HL-60 (cell line): ENCODE results near the gene SPHKAP.

Experiments used
- DNase-seq, 2 experiments: peaks; one replicate each; pipeline ENCODE4 v3.0.0-alpha.2; 2010 to 2020; ENCODE audit warnings: low read depth in 1 of 2, low spot score in 1 of 2
- H3K27ac ChIP-seq: fragments of 250-450 bp; sonication (Bioruptor Pico); replicated peaks from 2 replicates; pipeline ENCODE4 v1.5.1; 2020; ENCODE audit warnings: mild to moderate bottlenecking, moderate library complexity
- H3K27me3 ChIP-seq: fragments of 250-450 bp; sonication (Bioruptor Pico); 2 replicates; pipeline ENCODE4 v1.5.1; 2021; ENCODE audit warnings: mild to moderate bottlenecking, moderate library complexity; ENCODE audit not compliant: insufficient read depth, poor library complexity, severe bottlenecking
- H3K4me3 ChIP-seq: replicated peaks from 2 replicates; pipeline ENCODE4 v1.5.1; 2011; ENCODE audit warnings: mild to moderate bottlenecking, control low read depth, low read length; ENCODE audit not compliant: insufficient read depth
- GABPA ChIP-seq: IDR thresholded peaks from 2 replicates; pipeline ENCODE4 v1.6.1; 2012; ENCODE audit warnings: low read depth
- POLR2AphosphoS5 ChIP-seq: IDR thresholded peaks from 2 replicates; pipeline ENCODE4 v1.6.1; 2012; ENCODE audit warnings: low read depth
- SPI1 ChIP-seq: IDR thresholded peaks from 2 replicates; pipeline ENCODE4 v1.6.1; 2012; ENCODE audit warnings: low read depth, mild to moderate bottlenecking, borderline replicate concordance
- TF ChIP-seq, protein P1 (sequence below): IDR thresholded peaks from 2 replicates; pipeline ENCODE4 v1.6.1; 2012; ENCODE audit warnings: low read depth; ENCODE audit not compliant: insufficient replicate concordance
- TF ChIP-seq, protein P2 (sequence below): IDR thresholded peaks from one replicate; pipeline ENCODE4 v1.5.1; 2011; ENCODE audit warnings: low read length, control low read depth, inconsistent platforms; ENCODE audit not compliant: insufficient read depth

SPHKAP gene

DNA sequence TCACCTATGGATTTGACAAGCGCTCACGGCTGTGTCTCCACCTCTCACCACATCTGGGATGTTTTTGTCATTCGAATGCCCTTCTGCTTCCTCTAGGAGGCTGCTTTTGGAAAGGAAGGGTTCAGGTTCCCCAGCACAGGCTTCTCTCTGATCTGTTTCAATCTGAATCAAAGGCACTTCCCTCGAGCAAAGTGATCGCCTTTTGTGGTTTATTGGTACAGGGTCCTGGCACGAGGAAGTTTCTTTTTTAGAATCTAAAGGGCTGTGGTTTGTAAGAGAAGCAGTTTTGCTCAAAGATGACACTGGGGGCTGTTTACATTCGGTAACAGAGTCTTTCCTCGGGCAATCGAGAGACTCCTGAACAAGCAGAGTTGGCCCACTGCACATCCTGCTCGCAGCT lies 165.1 kb downstream of the SPHKAP start:
- Histone ChIP-seq H3K4me3 (no peak overlapping the region), H3K27me3 (no peaks in the 10 kb centered on the region), H3K27ac (no peak overlapping the region)
- no peak for DNase-seq
- TF ChIP-seq, protein P1, sequence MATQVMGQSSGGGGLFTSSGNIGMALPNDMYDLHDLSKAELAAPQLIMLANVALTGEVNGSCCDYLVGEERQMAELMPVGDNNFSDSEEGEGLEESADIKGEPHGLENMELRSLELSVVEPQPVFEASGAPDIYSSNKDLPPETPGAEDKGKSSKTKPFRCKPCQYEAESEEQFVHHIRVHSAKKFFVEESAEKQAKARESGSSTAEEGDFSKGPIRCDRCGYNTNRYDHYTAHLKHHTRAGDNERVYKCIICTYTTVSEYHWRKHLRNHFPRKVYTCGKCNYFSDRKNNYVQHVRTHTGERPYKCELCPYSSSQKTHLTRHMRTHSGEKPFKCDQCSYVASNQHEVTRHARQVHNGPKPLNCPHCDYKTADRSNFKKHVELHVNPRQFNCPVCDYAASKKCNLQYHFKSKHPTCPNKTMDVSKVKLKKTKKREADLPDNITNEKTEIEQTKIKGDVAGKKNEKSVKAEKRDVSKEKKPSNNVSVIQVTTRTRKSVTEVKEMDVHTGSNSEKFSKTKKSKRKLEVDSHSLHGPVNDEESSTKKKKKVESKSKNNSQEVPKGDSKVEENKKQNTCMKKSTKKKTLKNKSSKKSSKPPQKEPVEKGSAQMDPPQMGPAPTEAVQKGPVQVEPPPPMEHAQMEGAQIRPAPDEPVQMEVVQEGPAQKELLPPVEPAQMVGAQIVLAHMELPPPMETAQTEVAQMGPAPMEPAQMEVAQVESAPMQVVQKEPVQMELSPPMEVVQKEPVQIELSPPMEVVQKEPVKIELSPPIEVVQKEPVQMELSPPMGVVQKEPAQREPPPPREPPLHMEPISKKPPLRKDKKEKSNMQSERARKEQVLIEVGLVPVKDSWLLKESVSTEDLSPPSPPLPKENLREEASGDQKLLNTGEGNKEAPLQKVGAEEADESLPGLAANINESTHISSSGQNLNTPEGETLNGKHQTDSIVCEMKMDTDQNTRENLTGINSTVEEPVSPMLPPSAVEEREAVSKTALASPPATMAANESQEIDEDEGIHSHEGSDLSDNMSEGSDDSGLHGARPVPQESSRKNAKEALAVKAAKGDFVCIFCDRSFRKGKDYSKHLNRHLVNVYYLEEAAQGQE, result no peak
- TF ChIP-seq, protein P2, sequence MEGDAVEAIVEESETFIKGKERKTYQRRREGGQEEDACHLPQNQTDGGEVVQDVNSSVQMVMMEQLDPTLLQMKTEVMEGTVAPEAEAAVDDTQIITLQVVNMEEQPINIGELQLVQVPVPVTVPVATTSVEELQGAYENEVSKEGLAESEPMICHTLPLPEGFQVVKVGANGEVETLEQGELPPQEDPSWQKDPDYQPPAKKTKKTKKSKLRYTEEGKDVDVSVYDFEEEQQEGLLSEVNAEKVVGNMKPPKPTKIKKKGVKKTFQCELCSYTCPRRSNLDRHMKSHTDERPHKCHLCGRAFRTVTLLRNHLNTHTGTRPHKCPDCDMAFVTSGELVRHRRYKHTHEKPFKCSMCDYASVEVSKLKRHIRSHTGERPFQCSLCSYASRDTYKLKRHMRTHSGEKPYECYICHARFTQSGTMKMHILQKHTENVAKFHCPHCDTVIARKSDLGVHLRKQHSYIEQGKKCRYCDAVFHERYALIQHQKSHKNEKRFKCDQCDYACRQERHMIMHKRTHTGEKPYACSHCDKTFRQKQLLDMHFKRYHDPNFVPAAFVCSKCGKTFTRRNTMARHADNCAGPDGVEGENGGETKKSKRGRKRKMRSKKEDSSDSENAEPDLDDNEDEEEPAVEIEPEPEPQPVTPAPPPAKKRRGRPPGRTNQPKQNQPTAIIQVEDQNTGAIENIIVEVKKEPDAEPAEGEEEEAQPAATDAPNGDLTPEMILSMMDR, result no peak
- TF ChIP-seq GABPA, result no peak
- TF ChIP-seq POLR2AphosphoS5, result no peak
- TF ChIP-seq SPI1, result no peak

DNA sequence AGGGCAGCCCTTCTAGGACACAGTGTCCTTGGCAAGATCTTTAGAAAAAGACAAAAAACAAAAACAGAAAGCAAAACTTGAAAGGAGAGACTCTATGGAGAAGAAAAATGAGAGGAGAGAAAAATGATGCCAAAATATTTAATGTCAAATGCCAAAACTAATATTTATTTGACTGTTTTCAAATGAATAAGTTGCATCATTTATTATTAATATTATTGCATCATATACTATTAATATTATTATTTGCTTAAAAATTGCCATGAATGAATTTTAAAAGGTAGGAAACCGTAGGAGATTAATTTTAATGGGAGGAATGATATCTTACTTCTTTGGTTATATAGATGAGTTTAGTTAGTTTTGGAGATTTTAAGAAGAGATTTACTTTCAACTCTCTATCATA lies 165.7 kb downstream of the SPHKAP start:
- TF ChIP-seq, protein P2, result no peak
- TF ChIP-seq, protein P1, result no peak
- TF ChIP-seq POLR2AphosphoS5 (no peak), SPI1 (no peak), GABPA (no peak)
- H3K27ac ChIP-seq, result no peak overlapping the region
- no peak overlapping the region for H3K4me3 ChIP-seq
- no peaks in the 10 kb centered on the region for H3K27me3 ChIP-seq
- DNase-seq, result no peak

DNA sequence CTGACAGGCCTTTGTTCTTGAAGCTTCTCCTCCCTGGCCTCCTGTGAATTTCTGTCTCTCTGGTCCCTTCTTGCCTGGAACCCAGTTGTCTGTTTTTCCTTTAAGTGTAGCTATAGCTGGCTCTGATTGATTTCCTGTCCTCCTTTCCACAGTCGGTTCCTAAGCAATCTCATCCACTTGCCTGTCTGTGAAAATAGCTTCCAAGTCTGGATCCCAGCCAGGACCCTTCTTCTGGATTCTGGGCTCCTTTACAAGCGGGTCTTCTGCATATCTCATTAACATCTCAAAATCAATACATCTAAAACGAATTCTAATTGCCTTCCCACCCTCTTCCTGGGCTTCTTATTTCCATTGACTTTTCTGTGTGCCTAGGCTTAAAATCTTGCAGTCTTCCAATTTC lies 185.1 kb downstream of the SPHKAP start:
- no peaks in the 10 kb centered on the region for H3K27me3 ChIP-seq
- TF ChIP-seq, protein P1, result no peak
- TF ChIP-seq SPI1 (no peak), POLR2AphosphoS5 (no peak), GABPA (no peak)
- TF ChIP-seq, protein P2, result no peak
- DNase-seq, result no peak

More for the DNA sequence above, 185.1 kb downstream of the SPHKAP start:
- no peak overlapping the region for H3K4me3 ChIP-seq
- H3K27ac ChIP-seq, result no peak overlapping the region
